HG03159 (cell line): ENCODE data around the gene POLR2B.
A peak's percentile ranks its signal among the peaks of the same experiment; 100 is the strongest.
"Not testable (repeated sequence)": the region's sequence is repeated elsewhere in the genome, so short reads cannot be mapped to it uniquely, and the experiment has no call there.

Experiments
- ATAC-seq: cut with Tn5 transposase; IDR thresholded peaks from one replicate; pipeline ENCODE4 v1.9.1; 2021; ENCODE audit warnings: mild to moderate bottlenecking, moderate library complexity; ENCODE audit not compliant: unreplicated experiment

POLR2B gene

GRCh38 chr4:56986192-56986591 is 7.5 kb downstream of the POLR2B start:
- no peak for ATAC-seq

GRCh38 chr4:56986952-56987351 is 8.3 kb downstream of the POLR2B start:
- no peak for ATAC-seq

DNA sequence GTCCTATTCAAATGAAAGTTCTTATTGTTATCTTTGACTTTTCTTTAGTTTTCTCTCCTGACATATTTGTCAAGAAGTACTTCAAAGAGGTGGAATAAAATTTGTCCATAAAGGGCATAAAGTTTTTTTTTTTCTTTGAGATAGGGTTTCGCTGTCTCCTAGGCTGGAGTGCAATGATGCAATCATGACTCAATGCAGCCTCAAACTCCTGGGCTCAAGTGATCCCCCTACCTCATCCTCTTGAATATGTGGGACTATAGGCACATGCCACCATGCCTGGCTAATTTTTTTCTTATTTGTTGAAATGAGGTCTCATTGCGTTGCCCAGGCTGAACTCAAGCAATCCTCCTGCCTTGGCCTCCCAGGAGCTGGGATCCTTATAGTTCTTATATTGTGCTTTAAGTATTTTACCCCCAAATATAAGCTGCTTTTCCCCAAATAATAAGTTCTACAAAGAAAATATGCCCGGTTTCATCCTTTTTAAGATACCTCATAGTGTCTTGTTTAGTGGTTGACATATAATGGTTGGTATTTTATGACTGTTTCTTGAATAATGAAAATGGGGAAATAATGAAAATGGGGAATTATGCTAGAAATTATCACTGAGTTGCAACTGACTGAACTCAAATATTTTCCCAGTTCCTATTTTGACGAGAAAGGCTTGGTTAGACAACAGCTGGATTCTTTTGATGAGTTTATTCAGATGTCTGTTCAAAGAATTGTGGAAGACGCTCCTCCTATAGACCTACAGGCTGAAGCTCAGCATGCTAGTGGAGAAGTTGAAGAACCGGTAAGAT is 11.6 kb downstream of the POLR2B start:
- no peak for ATAC-seq

- no peak for ATAC-seq
Observed at GRCh38 chr4:56995525-56995924, 16.8 kb downstream of the POLR2B start.

DNA sequence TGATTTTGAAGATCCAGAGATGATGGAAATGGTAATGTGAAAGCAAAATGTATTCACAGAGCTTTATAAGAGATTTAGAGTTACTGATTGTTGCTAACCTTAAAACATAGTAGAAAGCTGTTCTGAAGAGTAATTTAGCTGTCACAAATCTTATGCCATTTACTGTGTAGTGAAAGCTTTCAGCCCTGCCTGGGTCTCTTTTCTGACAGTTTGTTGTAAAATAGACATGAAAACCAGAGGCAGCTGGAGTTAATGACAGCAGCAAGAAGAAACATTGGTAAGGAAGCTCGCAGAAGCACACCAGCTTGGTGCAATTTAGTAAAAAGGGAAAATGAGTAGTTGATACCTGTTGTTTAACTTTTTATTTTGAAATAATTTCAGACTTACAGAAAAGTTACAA is 21.1 kb downstream of the POLR2B start:
- no peak for ATAC-seq

DNA sequence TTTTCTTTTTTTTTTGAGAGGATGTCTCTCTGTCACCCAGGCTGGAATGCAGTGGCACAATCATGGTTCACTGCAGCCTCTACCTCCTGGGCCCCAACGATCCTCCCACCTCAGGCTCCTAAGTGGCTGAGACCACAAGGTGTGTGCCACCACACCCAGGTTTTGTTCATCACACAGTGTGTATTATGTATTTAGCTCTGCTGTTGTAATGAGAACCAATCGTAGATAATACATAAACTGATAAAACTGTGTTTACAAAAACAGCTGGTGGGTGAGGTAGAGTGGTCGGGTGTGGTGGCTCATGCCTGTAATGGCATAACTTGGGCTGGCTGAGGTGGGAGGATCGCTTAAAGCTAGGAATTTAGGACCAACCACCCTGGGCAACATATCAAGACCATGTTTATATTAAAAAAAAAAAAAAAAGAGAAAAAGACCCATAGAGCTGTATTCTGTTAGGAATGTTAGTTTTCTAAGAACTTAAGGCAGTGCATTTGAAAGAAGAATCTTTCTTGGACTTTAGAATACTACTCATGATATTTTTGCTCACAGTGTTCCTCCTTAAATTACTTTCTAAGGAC is 34.9 kb downstream of the POLR2B start:
- ATAC-seq = no peak

GRCh38 chr4:57018980-57019379 is 40.3 kb downstream of the POLR2B start:
- ATAC-seq = no peak

DNA sequence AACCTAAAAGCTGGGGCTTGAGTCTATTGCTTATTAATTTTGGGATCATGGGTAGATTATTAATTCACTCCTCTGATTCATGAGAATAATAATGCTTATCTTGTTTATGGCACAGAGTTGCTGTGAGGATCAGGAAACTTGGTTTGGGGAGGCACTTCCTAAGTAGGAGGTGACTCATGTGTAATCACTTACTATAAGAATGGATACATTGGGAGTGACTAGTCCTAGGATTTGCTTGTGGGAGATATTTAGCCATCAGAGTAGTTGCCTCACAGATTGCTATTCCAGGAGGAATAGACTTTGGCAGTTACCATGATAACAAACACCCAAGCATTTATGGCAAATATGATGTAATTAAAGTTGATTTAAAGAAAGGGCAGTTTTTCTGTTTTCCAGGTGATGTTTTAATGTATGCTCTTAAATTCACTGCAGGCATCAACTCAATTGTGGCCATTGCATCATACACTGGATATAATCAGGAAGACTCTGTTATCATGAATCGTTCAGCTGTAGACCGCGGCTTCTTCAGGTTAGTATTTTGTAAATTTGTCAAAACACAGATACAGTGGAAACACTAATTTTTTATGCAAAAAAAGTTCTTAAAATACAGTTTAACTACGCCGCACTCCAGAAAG is 41.9 kb downstream of the POLR2B start:
- ATAC-seq = no peak

GRCh38 chr4:57023104-57023503 is 44.4 kb downstream of the POLR2B start:
- no peak for ATAC-seq

DNA sequence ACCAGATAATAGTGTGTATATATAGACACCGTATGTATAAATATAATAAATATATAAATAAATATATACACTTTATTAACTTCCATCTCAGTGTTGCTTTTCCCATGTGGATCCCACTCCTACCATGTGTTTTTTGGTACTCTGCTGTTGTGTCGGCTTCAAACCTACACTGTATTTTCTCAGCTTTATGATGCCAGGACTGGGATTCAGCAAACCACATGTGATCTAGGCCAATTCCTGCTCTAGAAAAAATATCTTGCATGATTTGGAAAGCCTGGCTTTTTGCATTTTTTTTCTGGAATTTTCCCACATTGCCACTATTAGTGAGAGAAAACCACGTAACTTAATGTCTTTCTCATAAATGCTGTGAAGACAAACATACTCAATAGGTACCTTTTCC is 55.8 kb downstream of the POLR2B start:
- no peak for ATAC-seq

DNA sequence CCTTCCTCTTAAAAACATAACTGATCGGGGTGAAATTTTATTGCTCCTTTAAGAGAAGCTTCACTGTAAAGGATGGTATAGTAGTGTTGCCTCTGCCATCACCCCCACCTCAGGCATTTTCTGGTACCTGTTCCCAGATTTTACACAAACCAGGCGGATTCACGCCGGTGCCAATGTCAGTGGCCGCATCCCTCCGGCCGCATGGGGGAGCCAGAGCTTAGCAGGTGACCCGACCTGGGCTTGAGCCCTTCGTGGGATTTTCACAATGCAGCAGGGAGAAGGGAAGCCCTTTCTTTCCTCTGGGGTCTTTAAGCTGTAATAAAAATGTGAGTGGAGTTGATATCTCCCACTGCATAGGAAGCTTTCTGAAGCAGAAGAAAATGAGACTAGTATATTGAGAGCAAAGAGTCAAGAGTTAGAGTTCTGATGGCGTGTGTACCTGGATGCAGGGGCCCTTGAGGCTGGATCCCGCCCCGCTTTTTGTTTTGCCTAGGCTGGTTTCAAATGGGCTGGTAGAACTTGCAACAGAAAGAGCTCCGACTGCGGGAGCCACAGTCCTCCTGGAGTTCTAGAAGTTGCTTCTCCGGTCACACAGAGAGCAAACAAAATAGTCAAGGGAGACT is 59.4 kb downstream of the POLR2B start:
- peak; percentile 61 for ATAC-seq

- ATAC-seq = no peak
Observed at GRCh38 chr4:57039345-57039744, 60.6 kb downstream of the POLR2B start.

- no peak for ATAC-seq
Observed at GRCh38 chr4:57040510-57040909, 61.8 kb downstream of the POLR2B start.

GRCh38 chr4:57041020-57041419 is 62.3 kb downstream of the POLR2B start:
- no peak for ATAC-seq

- no peak for ATAC-seq
Observed at GRCh38 chr4:57042711-57043169, 64.0 kb downstream of the POLR2B start.

DNA sequence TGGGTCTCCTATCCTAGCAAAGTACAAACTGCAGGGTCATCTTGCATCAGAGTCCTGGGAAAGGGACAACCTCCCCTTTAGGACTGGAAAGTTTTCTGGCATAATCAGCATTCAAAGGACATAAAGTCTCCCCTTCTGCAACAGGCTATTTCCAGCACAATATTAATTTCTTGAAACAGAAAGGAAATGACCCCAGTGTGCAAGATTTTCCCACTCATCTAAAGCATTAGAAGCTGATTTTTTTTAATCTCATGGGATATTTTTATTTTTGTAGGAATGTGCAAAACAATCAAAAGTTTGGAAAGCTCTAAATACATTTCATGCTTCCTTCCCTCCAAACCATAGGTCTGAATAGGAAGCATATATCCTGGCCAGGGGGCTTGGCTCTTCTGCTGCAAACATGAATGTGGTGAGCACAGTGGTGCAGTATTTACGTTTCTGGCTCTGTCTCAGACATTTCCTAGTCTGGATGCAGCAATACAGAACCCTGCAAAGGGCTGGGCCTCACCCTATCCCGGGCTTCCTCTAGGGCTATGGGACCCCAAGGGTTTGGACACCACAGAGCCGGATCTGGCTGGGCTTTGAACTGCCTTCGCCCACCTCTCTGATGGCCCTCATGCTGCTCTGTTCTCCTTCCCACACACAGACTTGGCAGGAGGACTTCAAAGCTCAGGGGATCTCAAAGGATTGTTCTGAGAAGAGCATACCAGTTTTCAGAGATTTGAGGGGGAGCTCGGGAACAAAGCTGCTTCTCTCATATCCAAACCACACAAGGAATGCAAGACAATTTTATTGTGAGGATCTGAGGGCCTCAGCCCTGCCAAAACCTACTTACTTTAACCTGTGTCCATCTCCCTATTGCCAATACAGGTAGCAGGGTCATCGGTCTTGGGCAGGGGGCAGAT is 64.9 kb downstream of the POLR2B start:
- no peak for ATAC-seq

- ATAC-seq = no peak
Observed at GRCh38 chr4:57044279-57044678, 65.6 kb downstream of the POLR2B start.

GRCh38 chr4:57044996-57045395 is 66.3 kb downstream of the POLR2B start:
- ATAC-seq = no peak

GRCh38 chr4:57047046-57047445 is 68.3 kb downstream of the POLR2B start:
- ATAC-seq = not testable (repeated sequence)

- ATAC-seq = no peak
Observed at GRCh38 chr4:57048590-57049304, 70.1 kb downstream of the POLR2B start.
